Superior temporal gyrus (tissue), 1 donor: ENCODE data around the gene HSPH1.

ENCODE experiments used
- DNase-seq: peaks from one replicate; pipeline ENCODE4 v3.0.0-alpha.2; 2016; ENCODE audit errors: extremely low spot score

Gene HSPH1

GRCh38 chr13:31161557-31162150 is at the start of gene HSPH1:
Gene HSPH1, minus strand, starts transcription at chr13:31161904. Its CDS starts 322 bp downstream, at chr13:31161582.
- DNase-seq = peak; percentile 99

GRCh38 chr13:31209841-31210210 is 48.1 kb upstream of the HSPH1 start:
- DNase-seq = no peak

- peak; percentile 56 for DNase-seq
Observed at GRCh38 chr13:31209172-31209840, 47.6 kb upstream of the HSPH1 start.

- DNase-seq = no peak
Observed at GRCh38 chr13:31208559-31209122, 46.9 kb upstream of the HSPH1 start.

- DNase-seq = peak; percentile 58
Observed at GRCh38 chr13:31207661-31208552, 46.2 kb upstream of the HSPH1 start.

GRCh38 chr13:31204592-31204991 is 42.9 kb upstream of the HSPH1 start:
- no peak for DNase-seq

GRCh38 chr13:31201341-31202031 is 39.8 kb upstream of the HSPH1 start:
- DNase-seq = no peak

GRCh38 chr13:31200637-31200971 is 38.9 kb upstream of the HSPH1 start:
- no peak for DNase-seq

GRCh38 chr13:31199849-31200636 is 38.3 kb upstream of the HSPH1 start, which contains the start of gene B3GLCT:
Gene B3GLCT, plus strand, starts transcription at chr13:31199975. Its CDS starts 110 bp downstream, at chr13:31200085.
- peak; percentile 78 for DNase-seq

GRCh38 chr13:31199527-31199848 is 37.8 kb upstream of the HSPH1 start:
- no peak for DNase-seq

GRCh38 chr13:31198519-31198918 is 36.8 kb upstream of the HSPH1 start:
- DNase-seq = no peak

GRCh38 chr13:31196992-31197391 is 35.3 kb upstream of the HSPH1 start:
- no peak for DNase-seq

- DNase-seq = no peak
Observed at GRCh38 chr13:31195616-31196015, 33.9 kb upstream of the HSPH1 start.

- peak; percentile 86 for DNase-seq
Observed at GRCh38 chr13:31192306-31192705, 30.6 kb upstream of the HSPH1 start.

GRCh38 chr13:31191748-31192147 is 30.0 kb upstream of the HSPH1 start:
- no peak for DNase-seq

- no peak for DNase-seq
Observed at GRCh38 chr13:31184981-31185645, 23.4 kb upstream of the HSPH1 start.

- DNase-seq = no peak
Observed at GRCh38 chr13:31184451-31184850, 22.7 kb upstream of the HSPH1 start.

- no peak for DNase-seq
Observed at GRCh38 chr13:31182987-31183386, 21.3 kb upstream of the HSPH1 start.

- DNase-seq = no peak
Observed at GRCh38 chr13:31179754-31180153, 18.1 kb upstream of the HSPH1 start.

GRCh38 chr13:31179241-31179640 is 17.5 kb upstream of the HSPH1 start:
- DNase-seq = no peak
